GM12801 (cell line): Measurements from ENCODE around the gene MAPK8IP3.

Experiments used
- TF ChIP-seq, protein P1 (sequence below): IDR thresholded peaks from one replicate; pipeline ENCODE4 v1.5.1; 2011; ENCODE audit warnings: control low read depth; ENCODE audit not compliant: insufficient read length; ENCODE audit errors: extremely low read depth

The MAPK8IP3 gene

DNA sequence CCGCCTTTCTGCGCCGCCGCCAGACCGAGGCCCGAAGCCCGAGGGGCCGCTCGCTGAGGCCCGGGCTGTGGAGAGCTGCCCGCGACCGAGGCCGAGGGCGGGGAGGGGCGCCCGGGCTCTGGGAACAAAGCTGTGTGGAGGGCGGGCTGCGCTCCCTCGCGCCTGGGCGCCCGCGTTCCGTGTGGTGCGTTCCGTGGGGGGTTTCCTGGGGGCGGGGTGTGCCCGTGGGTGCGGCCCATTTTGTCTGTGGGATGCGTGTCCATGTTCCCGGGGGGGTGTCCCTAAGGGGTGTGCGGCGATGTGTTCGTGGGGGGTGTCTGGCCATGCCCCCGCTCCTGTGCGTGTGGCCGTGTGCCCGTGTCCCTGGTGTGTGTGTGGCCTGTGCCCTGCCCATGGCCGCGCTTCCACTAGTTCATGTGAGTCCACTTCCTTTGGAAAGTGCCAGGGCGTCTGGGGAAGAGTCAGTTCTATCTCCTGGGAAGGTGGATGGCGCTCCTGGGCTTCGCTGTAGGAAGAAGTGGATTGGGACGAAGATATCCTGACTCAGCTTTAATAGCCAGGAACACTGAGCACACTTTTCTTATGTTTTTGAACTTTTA lies 27.4 kb upstream of the MAPK8IP3 start:
- TF ChIP-seq, protein P1, sequence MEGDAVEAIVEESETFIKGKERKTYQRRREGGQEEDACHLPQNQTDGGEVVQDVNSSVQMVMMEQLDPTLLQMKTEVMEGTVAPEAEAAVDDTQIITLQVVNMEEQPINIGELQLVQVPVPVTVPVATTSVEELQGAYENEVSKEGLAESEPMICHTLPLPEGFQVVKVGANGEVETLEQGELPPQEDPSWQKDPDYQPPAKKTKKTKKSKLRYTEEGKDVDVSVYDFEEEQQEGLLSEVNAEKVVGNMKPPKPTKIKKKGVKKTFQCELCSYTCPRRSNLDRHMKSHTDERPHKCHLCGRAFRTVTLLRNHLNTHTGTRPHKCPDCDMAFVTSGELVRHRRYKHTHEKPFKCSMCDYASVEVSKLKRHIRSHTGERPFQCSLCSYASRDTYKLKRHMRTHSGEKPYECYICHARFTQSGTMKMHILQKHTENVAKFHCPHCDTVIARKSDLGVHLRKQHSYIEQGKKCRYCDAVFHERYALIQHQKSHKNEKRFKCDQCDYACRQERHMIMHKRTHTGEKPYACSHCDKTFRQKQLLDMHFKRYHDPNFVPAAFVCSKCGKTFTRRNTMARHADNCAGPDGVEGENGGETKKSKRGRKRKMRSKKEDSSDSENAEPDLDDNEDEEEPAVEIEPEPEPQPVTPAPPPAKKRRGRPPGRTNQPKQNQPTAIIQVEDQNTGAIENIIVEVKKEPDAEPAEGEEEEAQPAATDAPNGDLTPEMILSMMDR: no peak

DNA sequence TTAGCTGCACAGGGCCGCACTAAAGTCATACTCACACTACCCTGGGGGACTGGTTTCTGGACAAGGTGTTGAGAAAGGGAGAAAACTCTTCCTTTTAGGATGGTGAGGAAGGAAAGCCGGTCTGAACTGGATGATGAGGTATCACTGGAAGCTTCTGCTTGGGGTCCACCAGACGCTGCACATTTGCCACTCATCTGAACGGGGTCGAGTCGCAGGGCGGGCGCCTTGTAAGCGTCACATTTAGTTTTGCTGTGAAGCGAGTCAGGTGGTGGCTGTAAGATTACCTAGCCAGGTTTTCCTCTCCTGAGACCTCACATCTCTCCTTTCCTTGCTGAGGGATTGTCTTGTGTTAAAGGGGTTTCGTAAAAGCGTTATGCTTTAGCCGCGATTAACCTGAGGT lies 25.6 kb upstream of the MAPK8IP3 start:
- TF ChIP-seq, protein P1: no peak

DNA sequence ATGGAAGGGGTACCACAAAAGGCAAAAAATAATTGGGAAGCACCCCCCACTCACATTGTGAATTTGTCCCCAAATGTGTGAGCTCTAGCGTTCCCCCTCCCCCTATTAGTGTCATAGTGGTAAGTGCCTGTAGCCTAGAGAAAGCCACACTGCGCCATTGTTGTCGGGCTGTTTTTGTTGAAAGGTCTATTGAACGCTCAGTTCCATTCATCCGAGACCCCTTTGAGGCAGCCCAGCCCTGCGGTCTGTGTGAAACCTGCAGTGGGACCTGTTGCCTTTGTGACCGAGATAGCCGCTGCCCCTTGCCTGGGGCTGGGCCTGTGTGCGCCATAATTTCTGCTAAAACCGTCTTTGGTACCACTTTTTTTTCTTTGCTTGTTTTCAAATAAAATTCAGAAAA lies 25.0 kb upstream of the MAPK8IP3 start:
- TF ChIP-seq, protein P1: no peak

DNA sequence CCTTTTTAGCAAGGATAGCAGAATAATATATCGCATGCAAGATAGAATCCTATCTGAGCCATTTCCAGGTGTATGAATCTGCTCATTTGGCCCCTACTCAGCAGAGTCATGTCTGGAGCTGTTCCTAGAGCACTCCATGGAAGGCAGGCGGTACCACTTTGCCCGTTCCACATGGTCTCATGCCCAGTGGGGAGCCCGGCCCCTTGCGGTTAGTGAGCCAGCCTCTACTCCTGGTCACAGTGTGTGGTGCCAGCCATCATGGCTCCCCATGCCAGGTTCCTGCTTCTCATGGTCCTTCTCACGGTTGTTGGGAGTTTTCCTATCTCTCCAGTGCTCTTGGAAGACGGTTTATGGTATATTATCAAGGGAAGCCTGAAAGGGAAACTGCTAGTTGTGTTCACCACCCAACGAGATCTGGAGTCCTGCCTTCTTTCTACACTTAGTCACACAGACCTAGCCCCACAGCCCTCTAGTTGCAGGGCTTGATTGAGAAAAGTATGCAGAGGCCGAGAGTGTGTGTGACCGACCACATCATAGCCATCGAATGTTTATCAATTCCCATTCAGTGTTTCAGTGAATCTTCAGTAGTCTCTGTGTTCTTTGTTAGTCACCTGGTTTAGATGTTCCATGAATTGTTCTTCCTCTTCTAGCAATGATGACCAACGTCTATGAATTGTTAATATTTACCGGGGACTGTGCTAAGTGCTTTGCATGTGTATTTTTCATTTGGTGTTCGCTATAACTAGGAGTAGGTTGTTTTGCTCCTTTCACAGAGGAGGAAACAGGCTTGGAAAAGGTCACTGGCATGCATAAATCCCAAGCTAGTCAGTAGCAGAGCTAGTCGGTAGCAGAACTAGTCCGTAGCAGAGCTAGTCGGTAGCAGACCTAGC lies 18.3 kb upstream of the MAPK8IP3 start:
- TF ChIP-seq, protein P1: no peak

DNA sequence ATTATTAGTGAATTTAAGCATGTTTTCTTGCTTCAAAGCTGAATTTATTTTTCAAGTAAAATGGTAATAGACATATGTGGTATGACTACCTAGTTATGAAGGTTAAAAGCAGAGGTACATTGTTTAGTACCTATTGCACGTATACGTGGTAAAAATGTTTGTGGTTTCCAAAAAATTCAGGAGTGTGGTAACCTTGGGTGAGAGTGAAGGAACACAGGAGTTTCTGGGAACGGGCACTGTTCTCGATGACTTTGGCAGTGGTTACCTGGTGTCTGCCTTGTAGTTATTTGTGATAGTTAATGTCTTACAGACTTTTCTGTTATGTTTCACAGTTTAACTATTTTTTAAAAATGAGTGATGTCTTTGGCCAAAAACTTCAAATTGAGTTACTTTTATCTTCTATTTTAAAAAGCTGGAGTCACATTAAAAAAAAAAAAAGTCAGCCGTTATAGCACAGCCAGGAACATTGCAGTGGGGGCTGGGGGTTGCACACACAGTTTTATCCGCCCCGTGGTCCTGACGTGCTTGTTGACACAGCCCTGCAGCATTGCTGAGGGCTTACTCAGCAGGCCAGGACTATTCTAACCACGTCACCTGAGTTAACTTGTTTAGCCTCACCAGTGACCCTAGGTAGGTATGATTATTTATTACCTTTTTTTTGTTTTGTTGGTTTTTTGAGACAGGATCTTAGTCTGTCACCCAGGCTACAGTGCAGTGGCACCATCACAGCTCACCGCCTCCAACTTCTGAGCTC lies 17.0 kb upstream of the MAPK8IP3 start:
- TF ChIP-seq, protein P1: no peak

DNA sequence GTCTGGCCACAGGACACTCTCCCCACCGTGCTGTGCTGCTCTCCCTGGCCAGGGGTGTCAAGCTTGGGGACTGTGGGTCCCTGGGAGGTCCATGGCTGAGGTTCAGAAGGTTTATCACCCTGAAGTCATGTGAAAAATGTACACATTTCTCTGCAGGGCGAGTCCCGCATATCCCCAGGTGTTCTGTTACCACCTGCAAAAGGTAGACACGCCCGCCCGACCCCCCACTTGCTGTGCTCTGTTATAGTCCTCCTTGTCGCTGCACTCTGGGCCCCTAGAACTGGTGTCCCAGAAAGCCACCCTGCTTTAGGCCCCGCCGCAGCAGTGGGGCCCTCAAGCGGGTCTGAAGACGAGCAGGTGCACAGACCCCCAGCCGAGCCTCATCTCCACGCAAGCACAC lies 16.1 kb upstream of the MAPK8IP3 start:
- TF ChIP-seq, protein P1: no peak

DNA sequence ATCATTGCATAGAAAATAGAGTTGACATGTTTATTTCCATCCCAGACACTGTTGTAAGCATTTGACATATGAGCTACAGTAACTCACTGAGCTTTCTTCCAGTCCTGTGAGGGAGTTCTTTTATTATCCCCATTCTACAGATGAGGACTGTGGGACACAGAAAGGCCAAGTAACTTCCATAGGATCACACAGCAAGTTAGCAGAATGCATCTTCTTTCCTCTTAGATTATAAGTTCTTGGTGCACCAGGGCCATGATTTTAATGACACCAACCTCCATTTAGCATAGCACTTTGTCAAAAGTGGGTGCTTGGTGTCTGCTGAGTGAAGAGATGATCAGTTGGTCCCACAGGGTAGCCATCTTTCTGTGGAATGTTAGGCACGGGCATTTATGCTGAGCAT lies 15.2 kb upstream of the MAPK8IP3 start:
- TF ChIP-seq, protein P1: no peak
